ENCODE results near the gene RABGEF1.
"Not testable (repeated sequence)": the region's sequence is repeated elsewhere in the genome, so short reads cannot be mapped to it uniquely, and the experiment has no call there.

DNA sequence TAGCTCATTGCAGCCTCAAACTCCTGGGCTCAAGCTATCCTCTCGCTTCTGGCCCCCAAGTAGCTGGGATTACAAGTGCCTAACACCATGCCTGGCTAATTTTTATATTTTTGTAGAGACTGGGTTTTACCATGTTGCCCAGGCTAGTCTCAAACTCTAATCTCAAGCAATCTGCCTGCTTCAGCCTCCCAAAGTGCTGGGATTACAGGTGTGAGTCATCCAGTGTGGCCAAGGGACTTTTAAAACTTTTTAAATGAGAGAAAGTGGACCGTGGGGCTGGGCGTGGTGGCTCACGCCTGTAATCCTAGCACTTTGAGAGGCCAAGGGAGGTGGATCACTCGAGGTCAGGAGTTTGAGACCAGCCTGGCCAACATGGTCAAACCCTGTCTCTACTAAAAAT is 44.4 kb upstream of the RABGEF1 start:
- TF ChIP-seq CTCF (IDR thresholded peaks at IDR 0.05; ENCODE audit: borderline replicate concordance, extremely low read depth, low read length, poor library complexity, severe bottlenecking); EZH2 (IDR thresholded peaks at IDR 0.05; ENCODE audit: borderline replicate concordance, low read depth, low read length, severe bottlenecking): not testable (repeated sequence)
